CD14-positive monocyte (primary cell): ENCODE results near the gene MRTFA. TPM values are rescaled to one million over a fixed set of nuclear protein-coding genes. Genes with fewer than 3 reads are reported as not detected.

Experiments used
- DNase-seq, 3 donors: peaks; one replicate each; pipeline ENCODE4 v3.0.0-alpha.2; 2011 to 2022
- H2AFZ ChIP-seq: 2 replicates; pipeline ENCODE4 v1.6.0; 2012; ENCODE audit warnings: mild to moderate bottlenecking, low read depth, low read length, inconsistent platforms; ENCODE audit not compliant: insufficient read depth, poor library complexity, severe bottlenecking
- H3K27ac ChIP-seq, 2 donors: 1 replicate in 1 of 2; 2 replicates in 1 of 2; pipeline ENCODE4 v1.5.1; 2012 to 2013; ENCODE audit warnings: low read length in 2 of 2, control low read depth in 1 of 2, inconsistent platforms in 1 of 2, low read depth in 1 of 2, mild to moderate bottlenecking in 1 of 2
- H3K27me3 ChIP-seq, 2 donors: one replicate each; pipeline versions ENCODE4 v1.6.0 to v1.6.1; 2011 to 2013; ENCODE audit warnings: low read length in 2 of 2; ENCODE audit not compliant: control insufficient read depth in 2 of 2, insufficient read depth in 2 of 2
- H3K36me3 ChIP-seq, 2 donors: replicated peaks in 1 of 2; 1 replicate in 1 of 2; 2 replicates in 1 of 2; pipeline versions ENCODE4 v1.5.1 to v1.6.1; 2012 to 2013; ENCODE audit warnings: low read length in 2 of 2, control low read depth in 1 of 2, inconsistent platforms in 1 of 2, mild to moderate bottlenecking in 1 of 2; ENCODE audit not compliant: insufficient read depth in 2 of 2, control insufficient read depth in 1 of 2
- H3K4me1 ChIP-seq, 2 donors: 1 replicate in 1 of 2; 2 replicates in 1 of 2; pipeline versions ENCODE4 v1.5.1 to v1.6.1; 2012 to 2013; ENCODE audit warnings: low read length in 2 of 2, control low read depth in 1 of 2, inconsistent platforms in 1 of 2, mild to moderate bottlenecking in 1 of 2, moderate library complexity in 1 of 2; ENCODE audit not compliant: insufficient read depth in 2 of 2, control insufficient read depth in 1 of 2
- H3K4me2 ChIP-seq: replicated peaks from 2 replicates; pipeline ENCODE3; 2012; ENCODE audit warnings: low read length, moderate library complexity, mild to moderate bottlenecking; ENCODE audit not compliant: poor library complexity, severe bottlenecking; ENCODE audit errors: extremely low read depth
- H3K4me3 ChIP-seq, 3 experiments: fragments of 200-600 bp in 1 of 3; sonication (generic) in 1 of 3; replicated peaks in 1 of 3; 1 replicate in 2 of 3; 2 replicates in 1 of 3; pipeline ENCODE4 v1.5.1; 2011 to 2013; ENCODE audit warnings: low read length in 3 of 3, mild to moderate bottlenecking in 3 of 3, control low read depth in 2 of 3, low read depth in 2 of 3, inconsistent platforms in 1 of 3, moderate library complexity in 1 of 3
- H3K79me2 ChIP-seq: 2 replicates; pipeline ENCODE4 v1.6.0; 2012; ENCODE audit warnings: mild to moderate bottlenecking, control low read depth, inconsistent platforms, low read length, moderate library complexity; ENCODE audit not compliant: insufficient read depth
- H3K9ac ChIP-seq: 2 replicates; pipeline ENCODE4 v1.6.0; 2017; ENCODE audit warnings: low read length, mild to moderate bottlenecking; ENCODE audit not compliant: insufficient read depth, poor library complexity, severe bottlenecking
- H3K9me3 ChIP-seq, 2 donors: replicated peaks in 1 of 2; 1 replicate in 1 of 2; 2 replicates in 1 of 2; pipeline versions ENCODE4 v1.5.1 to v1.6.1; 2012 to 2013; ENCODE audit warnings: low read length in 2 of 2, control low read depth in 1 of 2; ENCODE audit not compliant: control insufficient read depth in 1 of 2, insufficient read depth in 1 of 2
- H4K20me1 ChIP-seq: 2 replicates; pipeline ENCODE4 v1.6.0; 2012; ENCODE audit warnings: mild to moderate bottlenecking, low read length, control low read depth, moderate library complexity; ENCODE audit not compliant: insufficient read depth
- H3K27ac Mint-ChIP-seq, 7 donors: one replicate each; pipeline ENCODE4 v1.8.0; 2020; ENCODE audit warnings: mild to moderate bottlenecking in 7 of 7, mixed read lengths in 7 of 7, moderate library complexity in 6 of 7, inconsistent platforms in 2 of 7
- H3K27me3 Mint-ChIP-seq, 3 donors: one replicate each; pipeline ENCODE4 v1.8.0; 2021 to 2022; ENCODE audit warnings: low read depth in 3 of 3, mild to moderate bottlenecking in 3 of 3, mixed read lengths in 3 of 3, moderate library complexity in 3 of 3, inconsistent platforms in 1 of 3
- H3K36me3 Mint-ChIP-seq, 2 donors: one replicate each; pipeline ENCODE4 v1.8.0; 2020; ENCODE audit warnings: mixed read lengths in 2 of 2, inconsistent platforms in 1 of 2, mild to moderate bottlenecking in 1 of 2
- H3K4me1 Mint-ChIP-seq: one replicate; pipeline ENCODE4 v1.8.0; 2020; ENCODE audit warnings: mild to moderate bottlenecking, mixed read lengths
- H3K4me3 Mint-ChIP-seq, 2 donors: one replicate each; pipeline ENCODE4 v1.8.0; 2020; ENCODE audit warnings: mild to moderate bottlenecking in 2 of 2, mixed read lengths in 2 of 2, moderate library complexity in 1 of 2
- H3K9me3 Mint-ChIP-seq, 7 donors: one replicate each; pipeline ENCODE4 v1.8.0; 2020 to 2022; ENCODE audit warnings: mixed read lengths in 7 of 7, mild to moderate bottlenecking in 6 of 7, moderate library complexity in 6 of 7, inconsistent platforms in 2 of 7
- CTCF ChIP-seq: fragments of 200-600 bp; IDR thresholded peaks from one replicate; pipeline ENCODE4 v1.8.0; 2022; ENCODE audit warnings: antibody characterized with exemption, mild to moderate bottlenecking
- WGBS: methylation state at CpG from one replicate; pipeline ENCODE4 v1.1.5; 2013; ENCODE audit warnings: missing lambda C conversion rate; ENCODE audit not compliant: insufficient coverage; 5-methylcytosine and 5-hydroxymethylcytosine counted together
- intact Hi-C, 2 donors: fragments of 100-400 bp; cut with micrococcal nuclease; formaldehyde crosslinking; loops; one replicate each; pipeline versions ENCODE4 v1.15.0 to v1.15.1; 2023
- polyA plus RNA-seq, 3 donors: library from polyadenylated mRNA; depleted of rRNA in 1 of 3; unstranded in 2 of 3; stranded (reverse) in 1 of 3; fragments of 300-500 nt in 2 of 3; fragments of >200 nt in 1 of 3; fragmentation: Illumina TruSeq in 2 of 3; gene quantifications; 1 replicate in 2 of 3; 2 replicates in 1 of 3; pipeline ENCODE4 v1.2.3, GENCODE V29; 2012 to 2021

The MRTFA gene
- polyA plus RNA-seq, 3 donors = 14.1 to 33.8 (median 18.9) TPM

DNA sequence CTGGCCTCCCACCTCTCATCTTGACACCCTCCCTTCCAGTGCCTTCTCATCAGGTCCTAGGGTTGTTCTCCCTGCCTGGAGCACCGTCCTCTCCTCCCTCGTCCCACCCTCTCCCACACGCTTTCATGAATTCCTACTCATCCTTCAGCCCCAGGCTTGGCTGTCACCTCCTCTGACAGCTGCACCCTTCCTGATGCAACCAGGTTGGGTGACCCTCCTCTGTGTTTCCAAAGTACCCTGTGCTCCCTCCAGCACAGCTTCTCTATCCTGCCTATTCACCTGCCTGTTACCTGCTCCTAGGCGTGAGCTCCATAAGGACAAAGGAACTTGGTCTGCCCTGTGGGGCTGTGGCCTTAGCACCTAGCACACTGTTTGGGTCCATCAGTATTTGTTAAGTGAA is 207.7 kb downstream of the MRTFA start:
- peaks cover 84 to 97% of the 10 kb centered on the region in 2 donors for H3K36me3 ChIP-seq
- H3K27ac ChIP-seq = peak overlapping the region in 1 of 2 donors; percentile 68
- Mint-ChIP-seq H3K27me3 (peaks cover 0 to 3% (median 0%) of the 10 kb centered on the region in 3 donors), H3K36me3 (peaks cover 75 to 92% of the 10 kb centered on the region in 2 donors), H3K9me3 (no peaks in the 10 kb centered on the region), H3K4me1 (peaks cover 56% of the 10 kb centered on the region), H3K4me3 (no peak overlapping the region), H3K27ac (peak overlapping the region; percentile 17 to 79 (median 71))
- peaks cover 30 to 33% of the 10 kb centered on the region in 2 donors for H3K4me1 ChIP-seq
- no peak for DNase-seq
- H3K4me2 ChIP-seq = no peak overlapping the region
- H3K27me3 ChIP-seq = no peaks in the 10 kb centered on the region
- H3K9me3 ChIP-seq = no peaks in the 10 kb centered on the region
- H3K9ac ChIP-seq = no peak overlapping the region
- no peak for TF ChIP-seq CTCF
- intact Hi-C loops = no loop called here
- 100% methylated on average over 3 of the region's 4 CpGs for WGBS
- H3K79me2 ChIP-seq = peaks cover 100% of the 10 kb centered on the region
- peaks cover 100% of the 10 kb centered on the region for H4K20me1 ChIP-seq
- H2AFZ ChIP-seq = no peak overlapping the region
- H3K4me3 ChIP-seq = no peak overlapping the region

- TF ChIP-seq CTCF = no peak
- Mint-ChIP-seq H3K4me1 (peaks cover 51% of the 10 kb centered on the region), H3K9me3 (no peaks in the 10 kb centered on the region), H3K36me3 (peaks cover 84 to 99% of the 10 kb centered on the region in 2 donors), H3K27me3 (peaks cover 0 to 3% (median 0%) of the 10 kb centered on the region in 3 donors), H3K27ac (peak overlapping the region; percentile 3 to 89 (median 74)), H3K4me3 (no peak overlapping the region)
- 94% methylated on average over 9 of the region's 9 CpGs for WGBS
- H3K9me3 ChIP-seq = no peaks in the 10 kb centered on the region
- H3K27me3 ChIP-seq = no peaks in the 10 kb centered on the region
- intact Hi-C loops = no loop called here
- peaks cover 100% of the 10 kb centered on the region for H3K79me2 ChIP-seq
- H2AFZ ChIP-seq = no peak overlapping the region
- H3K9ac ChIP-seq = no peak overlapping the region
- no peak overlapping the region for H3K4me2 ChIP-seq
- DNase-seq = no peak
- no peak overlapping the region for H3K4me3 ChIP-seq
- peak overlapping the region in 1 of 2 donors; percentile 68 for H3K27ac ChIP-seq
- peaks cover 22 to 29% of the 10 kb centered on the region in 2 donors for H3K4me1 ChIP-seq
- peaks cover 98 to 99% of the 10 kb centered on the region in 2 donors for H3K36me3 ChIP-seq
- H4K20me1 ChIP-seq = peaks cover 100% of the 10 kb centered on the region
These were observed 209.8 kb downstream of the MRTFA start for GRCh38 chr22:40426594-40427333.
